NCI-H2171 treated with DMSO at 0.1 percent for 48 hours (cell line): ENCODE measurements around the gene ACVRL1.
A peak's percentile ranks its signal among the peaks of the same experiment; 100 is the strongest.

Experiments used
- DNase-seq: peaks from one replicate; lab custom pipeline; 2025; lab: John Stamatoyannopoulos, UW

The ACVRL1 gene

DNA sequence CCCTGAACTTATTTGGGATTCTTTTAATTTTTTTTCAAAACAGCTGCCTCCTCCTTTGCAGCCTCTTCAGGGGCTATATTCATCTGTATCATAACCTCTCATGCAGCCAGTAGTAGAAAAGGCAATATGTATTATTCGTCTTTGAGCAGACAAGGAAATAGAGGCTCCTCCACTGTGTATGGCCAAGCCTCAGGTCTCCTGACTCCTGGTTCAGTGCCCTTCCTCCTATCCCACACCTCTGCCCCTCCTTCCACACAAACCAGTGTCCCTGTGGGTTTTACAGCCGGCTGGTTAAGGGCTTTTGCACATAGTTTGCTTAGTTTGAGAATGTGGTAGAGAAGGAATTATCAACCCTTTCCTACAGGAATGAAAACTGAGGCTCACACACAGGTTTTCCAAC, 8.8 kb upstream of the ACVRL1 start:
- DNase-seq, result no peak

DNA sequence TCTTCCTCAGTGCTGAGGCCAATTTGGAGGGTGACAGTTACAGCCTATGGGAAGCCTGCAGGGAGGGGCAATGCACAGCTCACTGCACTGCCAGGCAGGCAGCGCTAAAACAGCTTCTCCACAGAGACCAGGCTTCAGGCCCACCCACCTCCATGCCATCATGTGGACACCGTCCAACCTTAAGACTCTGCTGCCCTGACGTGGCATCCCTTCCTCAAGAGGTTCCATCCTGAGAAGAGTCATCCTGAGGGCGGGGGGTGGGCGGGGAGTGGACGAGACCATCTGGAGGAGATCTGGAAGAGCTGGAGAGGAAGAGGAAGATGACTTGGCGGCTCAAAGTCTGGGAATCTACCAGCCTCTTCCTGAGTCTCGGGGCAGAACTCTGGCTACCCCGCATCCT, 8.4 kb upstream of the ACVRL1 start:
- no peak for DNase-seq

DNA sequence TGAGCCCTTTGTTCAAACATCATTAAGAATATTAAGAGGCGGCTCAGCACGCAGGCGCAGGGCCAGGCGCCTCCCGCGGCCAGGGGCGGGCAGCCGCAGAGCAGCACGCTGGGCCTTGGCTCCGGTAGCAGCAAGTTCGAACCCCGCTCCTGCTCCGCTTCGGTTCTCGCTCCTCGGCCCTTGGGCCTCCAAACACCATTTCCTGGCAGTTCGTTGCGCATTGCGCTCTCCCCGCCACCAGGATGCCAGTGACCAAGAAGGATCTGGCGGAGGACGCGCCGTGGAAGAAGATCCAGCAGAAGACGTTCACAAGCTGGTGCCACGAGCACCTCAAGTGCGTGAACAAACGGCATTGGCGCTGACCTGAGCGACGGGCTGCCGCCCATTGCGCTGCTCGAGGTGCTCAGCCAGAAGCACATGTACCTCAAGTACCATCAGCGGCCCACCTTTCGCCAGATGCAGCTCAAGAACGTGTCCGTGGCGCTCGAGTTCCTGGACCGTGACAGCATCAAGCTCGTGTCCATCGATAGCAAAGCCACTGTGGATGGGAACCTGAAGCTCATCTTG, 6.9 kb upstream of the ACVRL1 start:
- DNase-seq, result no peak

DNA sequence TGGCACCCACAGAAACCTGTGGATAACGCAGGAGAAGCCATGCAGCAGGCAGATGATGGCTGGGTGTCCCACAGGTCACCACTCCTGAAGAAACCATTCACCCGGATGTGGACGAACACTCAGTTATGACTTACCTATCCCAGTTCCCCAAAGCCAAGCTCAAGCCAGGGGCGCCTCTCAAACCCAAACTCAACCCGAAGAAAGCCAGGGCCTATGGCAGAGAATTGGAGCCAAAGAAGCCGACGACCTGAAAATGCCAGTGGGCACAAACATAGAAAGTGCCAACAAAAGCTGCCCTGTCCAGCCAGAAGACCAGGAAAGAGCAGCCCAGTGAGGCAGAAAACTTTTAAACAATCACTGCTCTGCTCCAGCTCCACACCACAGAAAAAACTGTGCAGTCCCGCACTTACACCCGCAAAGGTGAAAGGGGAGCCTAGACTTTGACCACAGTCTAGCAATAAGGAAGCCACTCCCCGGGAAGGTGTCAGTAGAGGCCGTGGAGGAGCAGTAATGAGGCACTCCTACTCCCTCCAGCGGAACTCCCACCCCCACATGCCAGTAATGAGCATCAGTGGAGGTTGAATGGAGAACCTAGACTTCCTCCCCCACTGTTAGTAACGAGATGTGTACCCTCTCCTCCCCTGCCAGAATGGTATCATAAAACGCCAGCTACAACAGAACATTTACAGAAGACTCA, 6.0 kb upstream of the ACVRL1 start:
- no peak for DNase-seq

DNA sequence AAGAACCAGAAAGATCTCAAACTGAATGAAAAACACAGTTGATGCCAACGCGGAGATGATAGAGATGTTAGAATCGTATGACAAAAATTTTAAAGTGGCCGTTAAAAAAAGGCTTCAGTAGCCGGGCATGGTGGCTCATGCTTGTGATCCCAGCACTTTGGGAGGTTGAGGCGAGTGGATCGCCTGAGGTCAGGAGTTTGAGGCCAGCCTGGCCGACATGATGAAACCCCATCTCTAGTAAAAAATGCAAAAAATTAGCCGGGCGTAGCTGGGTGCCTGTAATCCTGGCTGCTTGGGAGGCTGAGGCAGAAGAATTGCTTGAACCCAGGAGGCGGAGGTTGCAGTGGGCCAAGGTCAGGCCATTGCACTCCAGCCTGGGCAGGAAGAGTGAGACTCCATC, 5.4 kb upstream of the ACVRL1 start:
- DNase-seq, result no peak

DNA sequence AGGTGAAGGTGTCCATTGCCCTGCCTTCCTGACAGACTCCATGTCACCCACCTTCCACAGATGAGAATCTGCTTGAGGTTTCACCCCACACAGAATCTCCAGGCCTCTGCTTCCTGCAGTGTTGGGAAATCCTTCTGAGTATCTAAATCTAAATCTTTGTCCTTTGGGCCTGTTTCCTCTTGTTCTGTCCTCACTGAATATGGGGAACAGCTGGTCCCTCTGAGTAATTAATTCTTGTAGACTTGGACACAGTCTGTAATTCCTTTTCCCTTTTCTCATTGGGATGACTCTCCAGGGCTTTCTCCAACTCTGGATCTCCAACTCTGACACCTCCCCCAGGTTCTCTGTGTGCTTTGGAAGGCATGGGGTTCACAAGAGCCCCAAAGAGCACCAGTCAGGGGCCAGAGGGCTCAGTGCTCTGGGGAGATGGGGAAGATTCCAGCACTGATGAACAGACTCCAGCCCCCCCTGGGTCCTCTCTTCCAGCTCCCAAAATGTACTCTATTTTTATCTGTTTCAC, 2.3 kb upstream of the ACVRL1 start:
- peak; percentile 49 for DNase-seq

DNA sequence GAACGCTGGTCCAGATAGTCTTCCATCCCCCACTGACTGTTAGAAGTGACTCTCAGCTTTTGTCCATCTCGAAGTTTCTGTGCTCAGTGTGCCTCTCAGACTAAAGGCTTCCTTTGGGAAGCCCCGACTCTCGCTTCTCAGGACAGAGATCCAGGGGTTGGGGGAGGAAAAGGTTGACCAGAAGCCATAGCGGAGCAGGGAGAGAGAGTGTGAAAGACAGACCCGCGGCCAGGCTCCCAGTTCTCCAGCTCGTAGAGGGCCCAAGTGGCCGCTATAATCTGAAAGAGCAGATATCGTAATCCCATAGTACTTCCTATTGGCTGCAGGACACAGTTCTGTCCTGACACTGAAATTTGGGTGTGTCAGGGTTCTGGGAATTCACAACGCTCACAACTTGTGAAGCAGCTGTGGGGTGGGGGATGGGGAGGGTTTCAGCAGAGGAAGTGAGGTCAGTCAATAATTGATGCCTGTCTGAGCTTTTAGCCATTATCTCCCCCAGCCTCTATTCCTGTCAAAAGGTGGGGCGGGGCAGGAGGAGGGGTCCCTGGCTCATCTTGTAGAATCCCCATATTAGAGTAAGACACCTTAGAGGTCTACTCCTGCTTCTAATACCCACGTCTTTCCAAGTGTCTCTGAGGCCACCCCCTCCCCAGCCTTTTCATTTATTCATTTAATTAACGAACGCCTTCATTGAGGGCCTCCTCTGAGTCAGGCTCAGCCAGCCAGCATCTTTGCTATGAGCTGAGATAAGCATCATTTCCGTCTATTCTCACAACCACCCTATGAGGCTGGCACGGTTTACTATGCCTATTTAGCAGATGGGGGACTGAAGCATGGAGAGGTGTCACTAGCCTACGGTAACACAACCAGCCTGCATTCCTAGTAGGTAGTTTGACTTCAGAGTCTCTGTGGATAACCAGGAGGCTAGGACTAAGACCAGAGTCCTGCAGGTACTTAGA, 1.6 kb upstream of the ACVRL1 start:
- DNase-seq, result no peak

DNA sequence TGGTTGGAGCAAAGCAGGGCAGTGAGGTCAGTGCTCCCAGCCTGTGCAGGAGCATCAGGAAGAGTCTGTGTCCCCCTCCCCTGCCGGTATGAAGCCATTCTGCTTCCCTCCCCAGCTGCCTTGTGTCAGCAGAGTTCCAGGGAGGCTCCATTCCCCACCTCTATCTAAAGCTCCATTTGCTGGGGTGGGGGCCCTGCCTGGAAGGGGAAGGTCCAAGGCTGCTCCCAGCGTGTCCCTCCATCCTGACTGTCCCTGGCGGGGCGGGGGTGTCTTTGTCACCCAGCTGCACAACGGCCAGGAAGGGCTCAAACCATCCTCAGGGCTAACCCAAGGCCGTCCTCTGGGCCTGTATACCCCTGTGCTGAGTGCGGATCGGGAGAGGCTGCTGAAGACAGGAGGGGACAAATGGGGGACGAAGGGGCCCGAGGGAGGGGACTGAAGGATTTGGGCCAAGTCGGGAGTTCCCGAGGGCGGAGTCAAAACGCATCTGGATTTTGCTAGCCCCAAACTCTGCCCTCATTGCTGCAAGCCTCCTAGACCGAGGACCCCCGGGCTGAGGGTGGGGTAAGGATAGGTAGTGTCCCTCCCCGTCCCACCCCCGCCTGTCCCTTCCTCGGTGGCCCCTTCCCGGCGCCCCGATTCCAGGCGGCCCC, 748 bp upstream of the ACVRL1 start:
- no peak for DNase-seq

DNA sequence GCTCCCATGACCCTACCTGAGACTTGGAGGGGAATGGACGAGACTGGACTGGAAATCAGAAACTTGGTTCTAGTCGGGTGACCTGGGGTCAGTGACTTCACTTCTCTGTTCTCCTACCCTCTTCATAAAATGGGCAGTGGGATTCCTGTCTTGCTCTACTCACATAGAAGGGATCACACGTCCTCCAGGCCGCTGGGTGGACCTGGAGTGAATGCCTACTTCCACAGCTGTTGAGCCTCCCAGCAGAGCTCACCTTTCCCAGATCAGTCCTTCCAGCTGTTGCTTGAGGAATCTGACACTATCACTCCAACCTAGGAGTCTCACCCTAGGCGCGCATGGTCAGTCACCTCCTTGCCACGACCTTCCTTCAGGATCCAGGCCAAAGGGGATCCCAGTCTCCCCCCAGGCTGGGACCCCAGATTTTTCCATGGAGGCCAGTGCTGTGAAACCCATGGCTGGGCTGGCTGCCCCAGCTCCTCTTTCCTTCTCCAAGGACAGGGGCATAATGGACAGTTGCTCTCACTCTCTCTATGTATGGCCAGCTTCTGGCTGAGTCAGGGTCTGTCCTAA, 637 bp downstream of the ACVRL1 start:
- DNase-seq, result no peak

DNA sequence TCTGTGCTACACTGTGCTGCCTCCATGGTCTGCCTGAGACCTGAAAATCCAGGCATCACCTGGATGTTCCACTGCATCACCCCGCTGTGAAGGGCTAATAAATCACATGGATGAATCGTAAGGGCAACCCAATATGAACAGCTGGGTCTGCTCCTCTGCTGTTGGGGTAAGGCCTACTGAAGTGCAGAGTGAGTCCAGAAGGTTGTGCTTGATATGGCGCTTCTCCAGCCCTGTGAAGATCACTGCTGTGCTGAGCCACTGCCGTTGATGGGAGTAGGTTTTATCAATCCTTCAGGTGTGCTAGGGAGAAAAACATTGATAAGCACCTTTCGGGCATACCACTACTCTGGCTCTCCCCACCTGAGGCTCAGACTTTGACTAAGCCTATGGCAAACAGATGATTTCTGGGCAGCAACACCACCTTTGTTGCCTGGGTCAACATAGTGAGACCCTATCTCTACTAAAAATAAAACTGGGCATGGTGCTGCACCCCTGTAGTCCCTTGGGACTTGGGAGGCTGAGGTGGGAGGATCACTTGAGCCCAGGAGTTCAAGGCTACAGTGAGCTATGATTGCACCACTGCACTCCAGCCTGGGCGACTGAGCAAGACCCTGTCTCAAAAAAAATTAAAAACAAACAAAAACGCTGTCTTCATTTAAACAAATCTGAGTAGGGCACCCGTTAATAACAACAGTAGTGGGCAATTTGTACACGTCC, 1.7 kb downstream of the ACVRL1 start:
- DNase-seq, result peak; percentile 15

DNA sequence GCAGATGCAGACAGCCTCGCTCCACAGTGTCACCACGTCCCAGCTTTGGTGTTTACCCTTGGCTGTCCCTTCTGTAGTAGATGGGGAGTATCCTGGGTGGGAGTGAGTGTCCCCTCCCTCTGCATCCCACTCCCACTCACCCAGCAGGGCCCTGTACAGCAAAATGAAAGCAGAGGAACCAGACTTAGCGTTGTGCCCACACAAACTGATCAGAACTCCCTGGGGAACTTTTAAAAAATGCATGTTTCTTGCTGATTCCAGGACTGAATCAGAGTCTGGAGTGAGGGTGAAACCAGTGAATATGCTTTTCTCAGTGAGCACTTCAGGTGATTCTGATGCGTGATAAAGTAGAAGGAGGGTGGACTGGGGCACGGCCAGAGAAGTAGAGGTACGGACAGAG, 2.9 kb downstream of the ACVRL1 start:
- DNase-seq, result no peak

DNA sequence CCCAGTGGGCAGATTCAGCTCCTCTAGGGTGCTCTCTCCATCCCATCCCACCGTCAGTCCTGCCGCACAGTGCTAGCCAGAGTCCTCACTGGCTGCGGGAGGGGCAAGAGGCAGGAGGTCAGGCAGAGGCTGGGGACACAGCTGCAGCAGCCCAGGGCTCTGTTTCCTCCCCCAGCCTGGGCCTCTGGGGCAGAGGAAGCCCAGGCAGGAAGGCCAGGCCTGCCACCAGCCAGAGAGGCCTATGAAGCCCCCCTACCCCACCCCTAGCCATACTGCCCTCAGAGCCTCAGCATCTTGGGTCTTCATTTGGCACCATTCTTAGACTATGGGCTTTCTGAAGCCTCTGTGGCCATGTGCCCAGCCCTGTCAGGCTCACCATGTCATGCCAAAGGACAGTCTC, 3.4 kb downstream of the ACVRL1 start:
- no peak for DNase-seq

DNA sequence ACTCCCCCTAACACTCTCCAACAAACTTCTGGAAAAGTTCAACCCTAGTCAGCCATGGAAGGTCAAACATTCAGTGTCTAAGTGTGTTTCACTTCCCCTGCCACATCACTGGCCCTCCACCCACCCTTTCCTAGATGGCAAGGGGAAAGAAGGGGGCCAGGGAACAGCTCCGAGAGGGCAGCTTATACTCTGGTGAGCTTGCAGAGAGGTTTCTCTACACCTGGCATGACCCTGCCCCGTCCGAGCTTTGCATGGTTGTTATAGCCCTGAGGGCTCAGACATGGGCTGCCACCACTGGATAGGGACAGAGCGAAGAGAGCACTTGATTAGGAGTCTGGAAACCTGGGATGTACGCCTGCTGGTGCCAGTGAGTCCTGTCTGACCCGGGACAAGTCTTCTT, 4.0 kb downstream of the ACVRL1 start:
- DNase-seq, result no peak

DNA sequence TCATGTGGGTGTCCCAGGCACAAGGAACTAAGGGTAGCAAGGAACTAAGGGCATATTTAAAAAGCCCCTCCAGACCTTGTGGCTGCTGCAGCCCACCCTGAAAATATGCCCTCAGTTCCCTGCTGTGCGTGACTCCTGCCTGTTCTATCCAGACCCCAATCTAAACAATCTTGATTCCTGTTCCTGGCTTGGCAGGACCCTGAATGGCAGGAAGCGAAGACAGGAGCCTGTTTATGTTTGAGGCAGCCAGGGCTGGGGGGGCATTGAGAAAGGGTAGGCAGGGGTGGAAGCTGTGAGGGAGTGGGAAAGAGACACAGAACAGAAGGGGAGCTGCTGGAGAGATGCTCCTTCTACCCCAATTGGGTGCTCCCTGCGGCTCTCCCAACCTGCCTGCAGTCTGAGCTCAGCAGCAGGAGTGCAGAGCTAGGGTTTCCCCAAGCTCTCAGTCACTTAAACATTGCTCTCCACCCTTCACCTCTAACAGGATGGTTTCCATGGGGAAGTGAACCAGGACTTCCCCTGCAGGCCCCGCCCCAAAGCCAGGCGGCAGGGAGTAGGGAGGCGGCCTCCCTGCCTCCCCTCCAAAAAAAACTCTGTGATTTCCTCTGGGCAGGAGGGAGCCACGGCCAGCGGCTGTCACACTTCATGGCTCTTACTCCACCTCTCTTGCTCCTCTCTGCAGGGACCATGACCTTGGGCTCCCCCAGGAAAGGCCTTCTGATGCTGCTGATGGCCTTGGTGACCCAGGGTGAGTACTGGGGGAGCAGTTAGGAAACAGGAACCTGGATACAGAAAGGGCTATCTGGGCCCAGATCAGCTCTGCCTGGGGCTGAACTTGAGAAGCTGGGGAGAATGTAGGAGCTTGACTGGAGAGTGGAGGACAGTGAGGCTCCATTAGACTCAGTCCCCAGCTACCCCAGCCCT, 4.7 kb downstream of the ACVRL1 start:
- DNase-seq, result peak; percentile 18

DNA sequence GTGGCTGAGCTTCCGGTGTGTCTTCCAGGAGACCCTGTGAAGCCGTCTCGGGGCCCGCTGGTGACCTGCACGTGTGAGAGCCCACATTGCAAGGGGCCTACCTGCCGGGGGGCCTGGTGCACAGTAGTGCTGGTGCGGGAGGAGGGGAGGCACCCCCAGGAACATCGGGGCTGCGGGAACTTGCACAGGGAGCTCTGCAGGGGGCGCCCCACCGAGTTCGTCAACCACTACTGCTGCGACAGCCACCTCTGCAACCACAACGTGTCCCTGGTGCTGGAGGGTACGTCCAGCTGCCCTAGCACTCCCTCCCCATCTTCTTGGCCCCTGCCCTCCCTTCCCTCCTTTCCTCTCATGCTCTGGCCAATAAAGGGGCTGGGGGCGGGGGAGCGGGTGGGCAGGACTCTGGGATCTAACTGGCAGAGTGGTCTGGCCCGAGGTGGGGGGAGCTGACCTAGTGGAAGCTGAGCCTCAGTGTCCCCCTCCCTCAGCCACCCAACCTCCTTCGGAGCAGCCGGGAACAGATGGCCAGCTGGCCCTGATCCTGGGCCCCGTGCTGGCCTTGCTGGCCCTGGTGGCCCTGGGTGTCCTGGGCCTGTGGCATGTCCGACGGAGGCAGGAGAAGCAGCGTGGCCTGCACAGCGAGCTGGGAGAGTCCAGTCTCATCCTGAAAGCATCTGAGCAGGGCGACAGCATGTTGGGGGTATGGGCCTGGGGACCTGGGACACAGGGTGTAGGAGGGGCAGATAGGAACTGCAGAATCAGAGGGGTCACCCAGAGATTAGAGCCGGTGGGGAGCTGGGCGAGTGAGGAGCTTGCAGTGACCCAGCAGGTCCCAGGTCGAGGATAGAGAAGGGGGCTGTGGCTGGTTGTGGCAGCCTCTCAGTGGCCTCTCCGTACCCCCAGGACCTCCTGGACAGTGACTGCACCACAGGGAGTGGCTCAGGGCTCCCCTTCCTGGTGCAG, 6.0 kb downstream of the ACVRL1 start:
- DNase-seq, result no peak

DNA sequence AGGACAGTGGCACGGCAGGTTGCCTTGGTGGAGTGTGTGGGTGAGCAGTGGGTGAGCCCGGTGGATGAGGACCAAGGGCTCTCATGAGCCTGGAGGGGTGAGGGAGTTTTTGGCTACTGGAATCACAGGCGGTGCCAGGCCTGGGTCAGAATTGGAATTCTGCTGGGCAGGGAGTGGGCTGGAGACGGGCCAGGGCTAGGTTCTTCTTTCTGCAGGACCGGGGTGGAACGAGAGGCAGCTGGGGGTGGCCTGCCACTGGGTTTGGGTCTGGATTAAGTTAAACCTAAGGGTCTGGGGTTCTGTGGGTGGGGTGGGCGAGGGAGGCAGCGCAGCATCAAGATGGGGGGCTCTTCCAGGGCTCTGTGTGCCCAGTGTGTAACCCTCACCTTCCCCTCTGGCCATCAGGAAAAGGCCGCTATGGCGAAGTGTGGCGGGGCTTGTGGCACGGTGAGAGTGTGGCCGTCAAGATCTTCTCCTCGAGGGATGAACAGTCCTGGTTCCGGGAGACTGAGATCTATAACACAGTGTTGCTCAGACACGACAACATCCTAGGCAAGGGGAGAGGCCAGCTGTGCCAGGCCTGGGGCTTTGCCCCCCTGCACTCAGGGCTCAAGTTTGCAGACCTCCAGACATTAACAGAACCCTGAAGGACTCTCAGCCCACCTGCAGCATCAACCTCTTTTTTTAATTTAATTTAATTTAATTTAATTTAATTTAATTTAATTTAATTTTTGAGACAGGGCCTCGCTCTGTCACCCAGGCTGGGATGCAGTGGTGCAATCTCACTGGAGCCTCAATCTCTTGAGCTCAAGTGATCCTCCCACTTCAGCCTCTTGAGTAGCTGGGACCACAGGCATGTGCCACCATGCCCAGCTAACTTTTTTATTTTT, 7.0 kb downstream of the ACVRL1 start:
- no peak for DNase-seq

DNA sequence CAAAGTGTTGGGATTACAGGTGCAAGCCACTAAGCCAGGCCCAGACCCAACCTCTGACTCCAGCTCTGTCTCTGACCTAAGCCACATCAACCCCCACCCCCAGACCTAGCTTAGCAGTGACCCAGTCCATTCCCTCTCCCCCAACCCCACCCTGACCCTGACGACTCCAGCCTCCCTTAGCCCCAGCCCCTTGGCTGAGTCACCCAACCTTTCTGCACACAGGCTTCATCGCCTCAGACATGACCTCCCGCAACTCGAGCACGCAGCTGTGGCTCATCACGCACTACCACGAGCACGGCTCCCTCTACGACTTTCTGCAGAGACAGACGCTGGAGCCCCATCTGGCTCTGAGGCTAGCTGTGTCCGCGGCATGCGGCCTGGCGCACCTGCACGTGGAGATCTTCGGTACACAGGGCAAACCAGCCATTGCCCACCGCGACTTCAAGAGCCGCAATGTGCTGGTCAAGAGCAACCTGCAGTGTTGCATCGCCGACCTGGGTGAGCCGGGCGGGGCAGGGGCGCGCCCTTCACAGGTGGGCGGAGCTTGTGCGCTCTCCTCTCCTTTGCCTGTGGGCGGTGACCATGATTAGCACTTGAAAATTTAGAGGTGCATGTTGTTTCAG, 7.8 kb downstream of the ACVRL1 start:
- no peak for DNase-seq
